Ovary (tissue), 3 donors: ENCODE data around the gene MAPRE3.
"Not testable (repeated sequence)": the region's sequence is repeated elsewhere in the genome, so short reads cannot be mapped to it uniquely, and the experiment has no call there.

Experiments used
- CTCF ChIP-seq, 3 donors: fragments of 450-650 bp in 2 of 3; fragments of 200-600 bp in 1 of 3; IDR thresholded peaks; one replicate each; pipeline versions ENCODE4 v1.5.1 to v1.8.0; 2016 to 2022; ENCODE audit warnings: antibody characterized with exemption in 3 of 3, mild to moderate bottlenecking in 1 of 3
- POLR2A ChIP-seq: fragments of 450-650 bp; IDR thresholded peaks from one replicate; pipeline ENCODE4 v1.6.1; 2017; ENCODE audit warnings: antibody characterized with exemption, mild to moderate bottlenecking, moderate library complexity
- donor health status: DM: no; HTN: no; CAD: no.

- not testable (repeated sequence) for TF ChIP-seq CTCF (IDR thresholded peaks at IDR 0.05); POLR2A
Measured at GRCh38 chr2:26923189-26923466, 47.3 kb upstream of the MAPRE3 start.
